K562 (cell line): ENCODE results near the gene RARRES2. TPM values are rescaled to one million over a fixed set of nuclear protein-coding genes. Genes with fewer than 3 reads are reported as not detected.
A peak's percentile ranks its signal among the peaks of the same experiment; 100 is the strongest.
"Not testable (repeated sequence)": the region's sequence is repeated elsewhere in the genome, so short reads cannot be mapped to it uniquely, and the experiment has no call there.

Source experiments
- JUNB ChIP-seq: fragments of 450-650 bp; formaldehyde crosslinking; conservative IDR thresholded peaks from 2 replicates; pipeline ENCODE4 v1.4.0; 2020; ENCODE audit warnings: mild to moderate bottlenecking
- MAZ ChIP-seq, 2 experiments: fragments of 450-650 bp in 1 of 2; sonication (generic) in 1 of 2; formaldehyde crosslinking; IDR thresholded peaks in 1 of 2; conservative IDR thresholded peaks in 1 of 2; 2 replicates each; pipeline versions ENCODE4 v1.4.0 to v1.5.0; 2020; ENCODE audit warnings: mild to moderate bottlenecking in 1 of 2, missing genetic modification reagents in 1 of 2
- MEIS2 ChIP-seq: fragments of 450-650 bp; IDR thresholded peaks from 2 replicates; pipeline ENCODE4 v1.6.1; 2014; ENCODE audit warnings: mild to moderate bottlenecking; ENCODE audit not compliant: partially characterized antibody
- NR4A1 ChIP-seq, 2 experiments: fragments of 250-450 bp in 1 of 2; fragments of 450-650 bp in 1 of 2; sonication (Bioruptor Pico) in 1 of 2; IDR thresholded peaks; 2 replicates each; pipeline versions ENCODE4 v1.4.0 to v1.6.1; 2016 to 2020; ENCODE audit warnings: mild to moderate bottlenecking in 2 of 2, missing compliant biosample characterization in 1 of 2, missing genetic modification characterization in 1 of 2, moderate library complexity in 1 of 2
- SP1 ChIP-seq: sonication (generic); formaldehyde crosslinking; IDR thresholded peaks from 2 replicates; pipeline ENCODE4 v1.8.1; 2022; ENCODE audit warnings: mild to moderate bottlenecking, missing genetic modification reagents
- TAF9B ChIP-seq: fragments of 450-650 bp; IDR thresholded peaks from 2 replicates; pipeline ENCODE4 v1.6.1; 2018; ENCODE audit warnings: mild to moderate bottlenecking; ENCODE audit not compliant: partially characterized antibody
- TEAD4 ChIP-seq, 2 experiments: sonication (generic) in 1 of 2; formaldehyde crosslinking in 1 of 2; IDR thresholded peaks; 2 replicates each; pipeline versions ENCODE4 v1.6.1 to v1.8.0; 2012 to 2022; ENCODE audit warnings: borderline replicate concordance in 1 of 2, inconsistent platforms in 1 of 2, low read length in 1 of 2, mild to moderate bottlenecking in 1 of 2, missing genetic modification reagents in 1 of 2
- ZFP1 ChIP-seq: fragments of 450-650 bp; formaldehyde crosslinking; IDR thresholded peaks from 2 replicates; pipeline ENCODE4 v1.4.0; 2020; ENCODE audit warnings: mild to moderate bottlenecking, mixed read lengths
- ZNF175 ChIP-seq: fragments of 200-800 bp; sonication (Bioruptor generic); IDR thresholded peaks from 2 replicates; pipeline ENCODE4 v1.6.1; 2016; ENCODE audit warnings: low read depth, mild to moderate bottlenecking, missing genetic modification characterization, missing compliant biosample characterization
- ZNF23 ChIP-seq: fragments of 250-450 bp; sonication (Bioruptor Pico); IDR thresholded peaks from 2 replicates; pipeline ENCODE4 v1.4.0; 2020; ENCODE audit warnings: mild to moderate bottlenecking
- ZNF239 ChIP-seq: fragments of 250-450 bp; sonication (Bioruptor Pico); IDR thresholded peaks from 2 replicates; pipeline ENCODE4 v1.4.0; 2020; ENCODE audit warnings: mild to moderate bottlenecking
- ZNF644 ChIP-seq: fragments of 200-800 bp; sonication (Bioruptor generic); IDR thresholded peaks from 2 replicates; pipeline ENCODE4 v1.6.1; 2016; ENCODE audit warnings: low read depth, missing genetic modification characterization, missing compliant biosample characterization
- ZNF707 ChIP-seq: fragments of 250-450 bp; sonication (Bioruptor Pico); conservative IDR thresholded peaks from 2 replicates; pipeline ENCODE4 v1.8.0; 2022; ENCODE audit warnings: inconsistent platforms, mild to moderate bottlenecking, moderate library complexity
- ZNF766 ChIP-seq: fragments of 200-800 bp; sonication (Bioruptor generic); conservative IDR thresholded peaks from 2 replicates; pipeline ENCODE4 v1.6.1; 2016; ENCODE audit warnings: missing genetic modification characterization, missing compliant biosample characterization
- polyA plus RNA-seq, 8 experiments: library from polyadenylated mRNA; depleted of rRNA in 4 of 8; stranded (reverse) in 5 of 8; unstranded in 3 of 8; fragments of >200 nt; fragmentation: Nextera tagmentation in 2 of 8; fragmentation: Illumina TruSeq in 1 of 8; extraction: Ambion mirVana in 2 of 8; extraction: Trizol in 1 of 8; gene quantifications; 2 replicates each; pipeline versions ENCODE4 v1.2.1 to v1.2.3, GENCODE V29; 2011 to 2014; ENCODE audit warnings: inconsistent platforms in 1 of 8, missing spikeins in 1 of 8
- total RNA-seq, 7 experiments: library from RNA; depleted of rRNA in 6 of 7; stranded (reverse); fragments of >200 nt in 6 of 7; fragmentation: Illumina TruSeq in 2 of 7; extraction: Trizol in 2 of 7; gene quantifications; 2 replicates each; pipeline versions ENCODE4 v1.2.1 to v1.2.3, GENCODE V29; 2011 to 2021; ENCODE audit warnings: low replicate concordance in 1 of 7
- TF ChIP-seq, protein P1 (sequence below): fragments of 200-800 bp; sonication (Bioruptor generic); IDR thresholded peaks from 2 replicates; pipeline ENCODE4 v1.6.1; 2017; ENCODE audit warnings: missing genetic modification characterization, missing compliant biosample characterization
- TF ChIP-seq, protein P2 (sequence below): fragments of 250-450 bp; sonication (Bioruptor Pico); IDR thresholded peaks from 2 replicates; pipeline ENCODE4 v1.4.0; 2020; ENCODE audit warnings: mild to moderate bottlenecking, moderate library complexity
- TF ChIP-seq, protein P3 (sequence below): fragments of 250-450 bp; sonication (Bioruptor Pico); IDR thresholded peaks from 2 replicates; pipeline ENCODE4 v1.8.0; 2021; ENCODE audit warnings: moderate library complexity, mild to moderate bottlenecking, inconsistent platforms

RARRES2 gene
- total and polyA plus RNA-seq, 9 of the 15 experiments (the other 6 are each of a cell fraction or from before 2014, with no cell fraction given): 0.11 to 1.7 (median 0.23) TPM; not detected in 6

DNA sequence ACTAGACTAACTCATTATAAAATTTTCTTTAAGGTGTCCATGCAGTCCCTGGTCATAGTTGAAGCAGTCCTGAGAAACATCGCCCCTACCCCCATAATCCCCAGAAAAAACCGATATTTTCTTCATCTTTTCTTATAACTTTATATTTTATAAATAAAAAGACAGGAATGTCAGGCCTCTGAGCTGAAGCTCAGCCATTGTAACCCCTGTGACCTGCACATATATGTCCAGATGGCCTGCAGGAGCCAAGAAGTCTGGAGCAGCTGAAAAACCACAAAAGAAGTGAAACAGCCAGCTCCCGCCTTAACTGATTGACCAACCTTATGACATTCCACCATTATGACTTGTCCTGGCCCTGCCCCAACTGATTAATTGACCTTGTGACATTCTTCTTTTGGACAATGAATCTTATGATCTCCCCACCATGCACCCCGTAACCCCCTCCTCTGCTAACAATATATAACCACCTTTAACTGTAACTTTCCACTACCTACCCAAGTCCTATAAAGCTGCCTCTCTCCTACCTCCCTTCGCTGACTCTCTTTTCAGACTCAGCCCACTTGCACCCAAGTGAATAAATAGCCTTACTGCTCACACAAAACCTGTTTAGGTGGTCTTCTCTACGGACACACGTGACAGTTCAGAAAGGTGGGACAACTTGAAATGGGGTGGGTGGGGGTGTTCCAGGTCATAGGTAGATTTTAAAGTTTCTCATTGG is 28.6 kb downstream of the RARRES2 start (continued):
- TF ChIP-seq MAZ (CRISPR knock-in tag; conservative IDR thresholded peaks at IDR 0.05 in 1 of 2, IDR thresholded peaks at IDR 0.05 in 1 of 2) (peak in 1 of 2 experiments; percentile 81; a peak in 3 of 4 replicates), JUNB (CRISPR knock-in tag) (0 out of 2 replicates have a peak, but pooled peaks have one; percentile 35), ZNF239 (peak; percentile 82), ZNF707 (CRISPR knock-in tag) (0 out of 2 replicates have a peak, but pooled peaks have one; percentile 57), ZNF175 (CRISPR knock-in tag) (0 out of 2 replicates have a peak, but pooled peaks have one; percentile 46), ZNF644 (tag) (peak; percentile 91), TEAD4 (IDR thresholded peaks at IDR 0.05; ENCODE audit: low read length) (peak; percentile 76), TEAD4 (CRISPR knock-in tag; IDR thresholded peaks at IDR 0.05; ENCODE audit: borderline replicate concordance) (0 out of 2 replicates have a peak, but pooled peaks have one; percentile 32), TAF9B (peak; percentile 86), SP1 (CRISPR knock-in tag) (peak; percentile 45; the same call in 1 of the 2 replicates), NR4A1 (tag; IDR thresholded peaks at IDR 0.05) (peak; percentile 82), ZNF23 (CRISPR knock-in tag) (0 out of 2 replicates have a peak, but pooled peaks have one; percentile 40), MEIS2 (peak; percentile 92), ZNF766 (CRISPR knock-in tag) (peak; percentile 70; the same call in 1 of the 2 replicates), ZFP1 (peak; percentile 95)
- TF ChIP-seq, protein P1, sequence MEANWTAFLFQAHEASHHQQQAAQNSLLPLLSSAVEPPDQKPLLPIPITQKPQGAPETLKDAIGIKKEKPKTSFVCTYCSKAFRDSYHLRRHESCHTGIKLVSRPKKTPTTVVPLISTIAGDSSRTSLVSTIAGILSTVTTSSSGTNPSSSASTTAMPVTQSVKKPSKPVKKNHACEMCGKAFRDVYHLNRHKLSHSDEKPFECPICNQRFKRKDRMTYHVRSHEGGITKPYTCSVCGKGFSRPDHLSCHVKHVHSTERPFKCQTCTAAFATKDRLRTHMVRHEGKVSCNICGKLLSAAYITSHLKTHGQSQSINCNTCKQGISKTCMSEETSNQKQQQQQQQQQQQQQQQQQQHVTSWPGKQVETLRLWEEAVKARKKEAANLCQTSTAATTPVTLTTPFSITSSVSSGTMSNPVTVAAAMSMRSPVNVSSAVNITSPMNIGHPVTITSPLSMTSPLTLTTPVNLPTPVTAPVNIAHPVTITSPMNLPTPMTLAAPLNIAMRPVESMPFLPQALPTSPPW (CRISPR knock-in tag): peak; percentile 60
- TF ChIP-seq, protein P2, sequence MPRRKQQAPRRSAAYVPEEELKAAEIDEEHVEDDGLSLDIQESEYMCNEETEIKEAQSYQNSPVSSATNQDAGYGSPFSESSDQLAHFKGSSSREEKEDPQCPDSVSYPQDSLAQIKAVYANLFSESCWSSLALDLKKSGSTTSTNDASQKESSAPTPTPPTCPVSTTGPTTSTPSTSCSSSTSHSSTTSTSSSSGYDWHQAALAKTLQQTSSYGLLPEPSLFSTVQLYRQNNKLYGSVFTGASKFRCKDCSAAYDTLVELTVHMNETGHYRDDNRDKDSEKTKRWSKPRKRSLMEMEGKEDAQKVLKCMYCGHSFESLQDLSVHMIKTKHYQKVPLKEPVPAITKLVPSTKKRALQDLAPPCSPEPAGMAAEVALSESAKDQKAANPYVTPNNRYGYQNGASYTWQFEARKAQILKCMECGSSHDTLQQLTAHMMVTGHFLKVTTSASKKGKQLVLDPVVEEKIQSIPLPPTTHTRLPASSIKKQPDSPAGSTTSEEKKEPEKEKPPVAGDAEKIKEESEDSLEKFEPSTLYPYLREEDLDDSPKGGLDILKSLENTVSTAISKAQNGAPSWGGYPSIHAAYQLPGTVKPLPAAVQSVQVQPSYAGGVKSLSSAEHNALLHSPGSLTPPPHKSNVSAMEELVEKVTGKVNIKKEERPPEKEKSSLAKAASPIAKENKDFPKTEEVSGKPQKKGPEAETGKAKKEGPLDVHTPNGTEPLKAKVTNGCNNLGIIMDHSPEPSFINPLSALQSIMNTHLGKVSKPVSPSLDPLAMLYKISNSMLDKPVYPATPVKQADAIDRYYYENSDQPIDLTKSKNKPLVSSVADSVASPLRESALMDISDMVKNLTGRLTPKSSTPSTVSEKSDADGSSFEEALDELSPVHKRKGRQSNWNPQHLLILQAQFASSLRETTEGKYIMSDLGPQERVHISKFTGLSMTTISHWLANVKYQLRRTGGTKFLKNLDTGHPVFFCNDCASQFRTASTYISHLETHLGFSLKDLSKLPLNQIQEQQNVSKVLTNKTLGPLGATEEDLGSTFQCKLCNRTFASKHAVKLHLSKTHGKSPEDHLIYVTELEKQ: peak; percentile 83
- TF ChIP-seq NR4A1 (CRISPR knock-in tag; IDR thresholded peaks at IDR 0.05): not testable (repeated sequence)
- TF ChIP-seq, protein P3, sequence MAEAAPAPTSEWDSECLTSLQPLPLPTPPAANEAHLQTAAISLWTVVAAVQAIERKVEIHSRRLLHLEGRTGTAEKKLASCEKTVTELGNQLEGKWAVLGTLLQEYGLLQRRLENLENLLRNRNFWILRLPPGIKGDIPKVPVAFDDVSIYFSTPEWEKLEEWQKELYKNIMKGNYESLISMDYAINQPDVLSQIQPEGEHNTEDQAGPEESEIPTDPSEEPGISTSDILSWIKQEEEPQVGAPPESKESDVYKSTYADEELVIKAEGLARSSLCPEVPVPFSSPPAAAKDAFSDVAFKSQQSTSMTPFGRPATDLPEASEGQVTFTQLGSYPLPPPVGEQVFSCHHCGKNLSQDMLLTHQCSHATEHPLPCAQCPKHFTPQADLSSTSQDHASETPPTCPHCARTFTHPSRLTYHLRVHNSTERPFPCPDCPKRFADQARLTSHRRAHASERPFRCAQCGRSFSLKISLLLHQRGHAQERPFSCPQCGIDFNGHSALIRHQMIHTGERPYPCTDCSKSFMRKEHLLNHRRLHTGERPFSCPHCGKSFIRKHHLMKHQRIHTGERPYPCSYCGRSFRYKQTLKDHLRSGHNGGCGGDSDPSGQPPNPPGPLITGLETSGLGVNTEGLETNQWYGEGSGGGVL (CRISPR knock-in tag): peak; percentile 31; the same call in 1 of the 2 replicates
